Measurements from ENCODE around the gene CAPS2.

CAPS2 gene

DNA sequence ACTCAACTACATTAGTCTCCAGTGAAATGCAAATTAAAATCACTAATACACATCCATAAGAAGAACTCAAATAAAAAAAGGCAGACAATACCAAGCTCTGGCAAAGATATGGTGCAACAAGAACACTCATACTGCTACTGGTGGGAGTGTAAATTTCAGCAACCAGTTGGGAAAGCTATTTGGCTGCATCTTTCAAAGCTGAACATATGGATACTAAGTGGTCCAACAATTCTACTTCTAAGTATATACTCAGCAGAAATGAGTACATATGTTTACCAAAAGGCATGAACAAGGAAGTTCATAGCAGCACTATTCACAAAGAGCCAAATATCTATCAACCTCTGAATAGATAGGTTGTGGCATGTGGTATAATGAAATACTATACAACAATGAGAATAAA lies 27.3 kb downstream of the CAPS2 start:
- DNase-seq: no peak

DNA sequence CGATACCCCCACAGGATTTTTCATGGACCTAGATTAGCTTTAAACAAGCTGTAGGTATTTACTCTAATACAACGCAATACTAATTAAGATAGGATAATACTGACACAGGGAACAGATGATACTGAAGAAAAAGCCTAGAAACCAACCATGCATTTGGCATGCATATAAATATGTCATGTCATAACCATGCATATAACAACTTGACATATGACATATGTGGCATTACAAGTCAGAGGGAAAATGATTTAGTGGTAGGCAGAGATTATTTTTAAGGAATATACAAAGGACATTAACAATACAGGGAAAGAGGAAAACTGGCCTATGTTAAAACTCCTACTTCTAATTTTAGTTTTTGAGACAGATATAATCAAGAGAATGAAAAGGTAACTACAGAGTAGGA lies 27.9 kb downstream of the CAPS2 start:
- no peak for DNase-seq

GRCh38 chr12:75294797-75295196 lies 35.3 kb downstream of the CAPS2 start:
- no peak for DNase-seq

- no peak for DNase-seq
These were observed 35.8 kb downstream of the CAPS2 start for GRCh38 chr12:75294336-75294735.

GRCh38 chr12:75291014-75291413 lies 39.1 kb downstream of the CAPS2 start:
- no peak for DNase-seq

DNA sequence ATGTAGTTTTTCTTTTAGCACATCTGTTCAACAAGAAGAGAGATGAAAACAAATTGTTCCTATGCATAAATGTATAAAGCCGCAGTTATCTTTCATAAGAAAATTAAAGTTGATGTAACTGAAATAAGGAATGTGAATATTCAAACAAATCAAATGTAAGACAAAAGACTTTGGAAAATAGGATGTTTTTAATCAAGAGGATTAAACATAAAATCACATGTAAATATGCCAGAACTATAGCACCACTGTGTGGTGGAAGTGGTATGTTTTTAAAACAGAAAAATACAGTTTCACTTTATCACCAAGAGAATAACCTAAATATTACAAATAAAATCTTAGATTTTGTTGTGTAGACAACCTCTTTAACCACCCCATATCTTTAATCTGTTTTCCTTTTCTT lies 40.4 kb downstream of the CAPS2 start:
- DNase-seq: peak; percentile 12

DNA sequence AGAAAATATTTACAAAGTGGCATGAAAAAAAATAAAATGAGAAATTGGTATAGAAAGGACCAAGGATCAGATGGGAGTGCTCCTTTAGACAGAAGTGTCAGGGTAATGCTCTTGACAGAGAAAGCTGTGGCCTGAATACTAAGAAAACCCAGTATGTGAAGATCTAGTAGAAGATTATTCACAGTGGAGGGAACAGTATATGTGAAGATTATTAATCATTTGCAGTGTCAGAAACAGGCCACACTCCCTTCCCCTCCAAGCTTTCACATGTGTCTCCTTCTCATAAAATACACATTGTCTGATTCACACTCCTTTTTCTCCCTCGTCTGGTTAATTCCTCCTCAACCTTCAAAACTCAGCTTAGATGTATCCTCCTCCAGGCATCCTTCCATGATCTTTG lies 41.3 kb downstream of the CAPS2 start:
- DNase-seq: no peak

DNA sequence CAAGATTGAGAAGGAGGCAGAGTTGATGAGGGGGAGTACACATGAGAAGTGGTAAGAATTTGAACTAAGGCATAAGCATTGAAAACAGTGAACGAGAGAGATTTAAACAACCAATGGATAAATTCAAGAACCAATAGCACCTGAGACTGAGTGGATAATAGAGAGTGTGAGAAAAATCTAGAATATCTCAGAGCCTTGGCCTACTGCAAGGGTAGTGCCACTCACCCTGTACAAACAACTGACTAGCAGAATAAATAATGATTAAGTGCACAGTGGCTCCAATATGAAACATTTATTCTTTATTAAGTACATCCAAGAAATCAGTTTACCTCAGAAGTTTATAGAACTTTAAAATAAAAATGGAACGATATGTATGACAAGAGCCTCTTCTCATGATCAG lies 54.4 kb downstream of the CAPS2 start:
- no peak for DNase-seq

GRCh38 chr12:75271576-75271975 lies 58.5 kb downstream of the CAPS2 start:
- no peak for DNase-seq

GRCh38 chr12:75270157-75270556 lies 60.0 kb downstream of the CAPS2 start:
- no peak for DNase-seq

DNA sequence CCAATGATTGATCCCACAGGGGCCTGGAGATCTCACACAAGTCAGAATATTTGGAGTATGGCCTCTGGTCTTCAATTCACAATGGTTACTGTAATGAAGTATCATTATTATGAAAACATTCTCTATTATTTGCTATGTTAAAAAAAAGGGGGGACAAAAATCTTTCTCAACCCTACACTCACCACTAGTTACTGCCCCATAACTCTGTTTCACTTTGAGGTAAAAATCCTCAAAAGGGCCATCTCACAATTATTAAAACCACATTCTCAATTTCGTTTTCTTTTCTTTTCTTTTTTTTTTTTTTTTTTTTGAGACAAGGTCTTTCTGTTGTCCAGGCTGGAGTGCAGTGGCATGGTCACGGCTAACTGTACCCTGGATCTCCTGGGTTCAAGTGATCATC lies 60.9 kb downstream of the CAPS2 start:
- no peak for DNase-seq

GRCh38 chr12:75260316-75260715 lies 69.8 kb downstream of the CAPS2 start:
- no peak for DNase-seq

GRCh38 chr12:75259143-75259542 lies 71.0 kb downstream of the CAPS2 start:
- no peak for DNase-seq

DNA sequence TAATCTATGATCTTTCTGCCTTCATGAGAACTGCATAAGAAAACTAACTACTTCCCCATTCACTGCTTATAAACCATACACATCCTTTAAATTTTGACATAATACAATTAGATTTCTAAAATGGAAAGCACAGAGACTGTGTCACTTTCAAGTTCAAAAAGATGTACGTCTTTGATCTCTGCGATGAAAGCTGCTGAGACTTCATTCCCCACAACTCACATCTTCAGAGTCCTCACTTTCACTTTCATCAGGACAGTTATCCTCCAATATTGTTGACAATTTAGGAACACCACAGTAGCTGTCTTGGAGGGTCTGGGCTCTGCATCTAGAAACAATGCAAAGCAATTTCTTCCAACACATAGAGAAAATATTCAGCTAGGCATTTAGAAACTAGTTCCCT lies 72.6 kb downstream of the CAPS2 start:
- DNase-seq: peak; percentile 21

GRCh38 chr12:75245108-75245507 lies 85.0 kb downstream of the CAPS2 start:
- DNase-seq: no peak

DNA sequence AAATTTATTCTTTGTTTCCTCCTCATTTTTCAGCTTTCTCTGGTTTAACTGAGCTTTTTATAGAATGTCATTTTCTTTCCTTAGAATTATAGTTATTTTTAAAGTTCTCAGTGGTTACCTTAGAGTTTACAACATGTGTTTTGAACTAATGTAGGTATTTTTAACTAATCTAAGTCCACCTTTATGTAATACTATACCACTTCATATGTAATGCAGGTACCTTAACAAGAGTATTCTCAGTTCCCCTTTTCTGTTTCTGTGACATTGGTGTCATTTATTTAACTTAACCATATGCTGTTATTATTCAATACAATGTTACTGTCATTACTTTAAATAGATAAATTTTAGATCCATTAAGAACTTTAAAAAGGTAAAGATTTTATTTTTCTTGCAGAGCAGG lies 90.1 kb downstream of the CAPS2 start:
- DNase-seq: no peak

DNA sequence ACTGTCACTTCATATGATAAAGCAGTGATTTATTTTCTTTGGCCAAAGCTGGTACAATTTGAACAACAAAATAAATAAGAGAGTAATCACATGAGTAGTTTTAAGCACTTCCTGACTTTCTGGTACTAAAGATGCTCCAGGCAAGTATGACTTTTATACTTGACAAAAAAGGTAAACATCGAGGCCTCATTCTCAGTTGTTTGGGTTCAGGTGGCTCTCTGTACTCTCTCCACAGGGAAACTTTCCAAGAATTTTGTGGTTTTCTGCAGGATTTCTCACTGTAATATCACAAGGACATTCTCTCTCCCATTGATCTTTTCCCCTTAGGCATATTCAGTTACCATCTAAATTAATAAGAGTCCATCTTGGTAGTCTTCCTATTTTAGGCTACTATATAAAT lies 93.9 kb downstream of the CAPS2 start:
- no peak for DNase-seq

- DNase-seq: no peak
These were observed 103.0 kb downstream of the CAPS2 start for GRCh38 chr12:75227132-75227531.

Measured in CD4-positive, alpha-beta T cell treated with Interleukin-17A for 1 hour (primary cell).